Mesenchymal stem cell (in vitro differentiated cells and primary cell): ENCODE results near the gene TMEM179.

Experiments used
- DNase-seq: peaks from one replicate; pipeline ENCODE4 v3.0.0-alpha.2; 2013
- H2AFZ ChIP-seq: one replicate; pipeline ENCODE4 v1.6.1; 2013; ENCODE audit warnings: low read depth, mild to moderate bottlenecking, control low read depth, inconsistent platforms, low read length, moderate library complexity
- H2AK5ac ChIP-seq: 2 replicates; pipeline ENCODE4 v1.6.1; 2013; ENCODE audit warnings: low read length, moderate library complexity, mild to moderate bottlenecking, inconsistent platforms; ENCODE audit not compliant: severe bottlenecking
- H2BK120ac ChIP-seq: one replicate; pipeline ENCODE4 v1.6.1; 2013; ENCODE audit warnings: low read depth, mild to moderate bottlenecking, inconsistent platforms, low read length, moderate library complexity
- H2BK12ac ChIP-seq, 2 experiments: one replicate each; pipeline ENCODE4 v1.6.1; 2013; ENCODE audit warnings: inconsistent platforms in 2 of 2, low read length in 2 of 2, mild to moderate bottlenecking in 2 of 2, moderate library complexity in 2 of 2, control low read depth in 1 of 2
- H2BK15ac ChIP-seq: one replicate; pipeline ENCODE4 v1.6.1; 2013; ENCODE audit warnings: mild to moderate bottlenecking, low read depth, inconsistent platforms; ENCODE audit not compliant: poor library complexity, severe bottlenecking
- H2BK5ac ChIP-seq: 2 replicates; pipeline ENCODE4 v1.6.1; 2013; ENCODE audit warnings: low read depth, mild to moderate bottlenecking, low read length, control low read depth, inconsistent platforms; ENCODE audit not compliant: poor library complexity, severe bottlenecking
- H3K14ac ChIP-seq, 2 experiments: one replicate each; pipeline ENCODE4 v1.6.1; 2013; ENCODE audit warnings: inconsistent platforms in 2 of 2, low read length in 2 of 2, control low read depth in 1 of 2, mild to moderate bottlenecking in 1 of 2, moderate library complexity in 1 of 2
- H3K18ac ChIP-seq, 2 experiments: one replicate each; pipeline ENCODE4 v1.6.1; 2013; ENCODE audit warnings: inconsistent platforms in 2 of 2, low read length in 2 of 2, control low read depth in 1 of 2, low read depth in 1 of 2, mild to moderate bottlenecking in 1 of 2
- H3K23ac ChIP-seq, 2 experiments: one replicate each; pipeline ENCODE4 v1.6.1; 2013; ENCODE audit warnings: inconsistent platforms in 2 of 2, low read length in 2 of 2, mild to moderate bottlenecking in 2 of 2, moderate library complexity in 2 of 2, control low read depth in 1 of 2
- H3K27ac ChIP-seq: 2 replicates; pipeline ENCODE4 v1.5.1; 2013; ENCODE audit warnings: mild to moderate bottlenecking, moderate library complexity, low read length, control low read depth, inconsistent platforms; ENCODE audit not compliant: poor library complexity, severe bottlenecking
- H3K27me3 ChIP-seq, 2 experiments: 2 replicates each; pipeline versions ENCODE4 v1.6.1 to v1.7.0; 2013; ENCODE audit warnings: low read length in 2 of 2, mild to moderate bottlenecking in 2 of 2, moderate library complexity in 2 of 2, control low read depth in 1 of 2, inconsistent platforms in 1 of 2; ENCODE audit not compliant: control insufficient read depth in 1 of 2, insufficient read depth in 1 of 2
- H3K36me3 ChIP-seq, 2 experiments: 2 replicates each; pipeline versions ENCODE4 v1.6.1 to v1.7.0; 2013; ENCODE audit warnings: low read length in 2 of 2, control low read depth in 1 of 2, inconsistent platforms in 1 of 2, low read depth in 1 of 2, mild to moderate bottlenecking in 1 of 2; ENCODE audit not compliant: insufficient read depth in 2 of 2, control insufficient read depth in 1 of 2
- H3K4ac ChIP-seq, 2 experiments: one replicate each; pipeline ENCODE4 v1.6.1; 2013; ENCODE audit warnings: inconsistent platforms in 2 of 2, low read length in 2 of 2, mild to moderate bottlenecking in 2 of 2, moderate library complexity in 2 of 2, control low read depth in 1 of 2, low read depth in 1 of 2
- H3K4me1 ChIP-seq: 2 replicates; pipeline ENCODE4 v1.6.1; 2013; ENCODE audit warnings: low read depth, low read length, control low read depth; ENCODE audit not compliant: control insufficient read depth, insufficient read depth
- H3K4me2 ChIP-seq: 2 replicates; pipeline ENCODE4 v1.6.1; 2013; ENCODE audit warnings: low read length, mild to moderate bottlenecking, inconsistent platforms; ENCODE audit not compliant: poor library complexity, severe bottlenecking
- H3K4me3 ChIP-seq, 2 experiments: 2 replicates each; pipeline versions ENCODE4 v1.5.1 to v1.7.0; 2013; ENCODE audit warnings: low read length in 2 of 2, mild to moderate bottlenecking in 2 of 2, control low read depth in 1 of 2, low read depth in 1 of 2; ENCODE audit not compliant: insufficient read depth in 1 of 2
- H3K79me1 ChIP-seq: replicated peaks from 2 replicates; pipeline ENCODE4 v1.6.1; 2013; ENCODE audit warnings: mild to moderate bottlenecking, control low read depth, low read length, inconsistent platforms; ENCODE audit not compliant: poor library complexity, severe bottlenecking
- H3K9ac ChIP-seq: 2 replicates; pipeline ENCODE4 v1.7.0; 2013; ENCODE audit warnings: mild to moderate bottlenecking, low read length, moderate library complexity
- H3K9me3 ChIP-seq: 2 replicates; pipeline ENCODE4 v1.7.0; 2013; ENCODE audit warnings: mild to moderate bottlenecking, low read length; ENCODE audit not compliant: control insufficient read depth
- H4K8ac ChIP-seq: one replicate; pipeline ENCODE4 v1.6.1; 2013; ENCODE audit warnings: inconsistent platforms, mild to moderate bottlenecking, low read length, moderate library complexity
- H4K91ac ChIP-seq: one replicate; pipeline ENCODE4 v1.6.1; 2013; ENCODE audit warnings: mild to moderate bottlenecking, low read length, inconsistent platforms
- WGBS: methylation state at CpG from one replicate; pipeline ENCODE4 v1.1.7; 2013; ENCODE audit warnings: mixed read lengths; 5-methylcytosine and 5-hydroxymethylcytosine counted together

Gene TMEM179

DNA sequence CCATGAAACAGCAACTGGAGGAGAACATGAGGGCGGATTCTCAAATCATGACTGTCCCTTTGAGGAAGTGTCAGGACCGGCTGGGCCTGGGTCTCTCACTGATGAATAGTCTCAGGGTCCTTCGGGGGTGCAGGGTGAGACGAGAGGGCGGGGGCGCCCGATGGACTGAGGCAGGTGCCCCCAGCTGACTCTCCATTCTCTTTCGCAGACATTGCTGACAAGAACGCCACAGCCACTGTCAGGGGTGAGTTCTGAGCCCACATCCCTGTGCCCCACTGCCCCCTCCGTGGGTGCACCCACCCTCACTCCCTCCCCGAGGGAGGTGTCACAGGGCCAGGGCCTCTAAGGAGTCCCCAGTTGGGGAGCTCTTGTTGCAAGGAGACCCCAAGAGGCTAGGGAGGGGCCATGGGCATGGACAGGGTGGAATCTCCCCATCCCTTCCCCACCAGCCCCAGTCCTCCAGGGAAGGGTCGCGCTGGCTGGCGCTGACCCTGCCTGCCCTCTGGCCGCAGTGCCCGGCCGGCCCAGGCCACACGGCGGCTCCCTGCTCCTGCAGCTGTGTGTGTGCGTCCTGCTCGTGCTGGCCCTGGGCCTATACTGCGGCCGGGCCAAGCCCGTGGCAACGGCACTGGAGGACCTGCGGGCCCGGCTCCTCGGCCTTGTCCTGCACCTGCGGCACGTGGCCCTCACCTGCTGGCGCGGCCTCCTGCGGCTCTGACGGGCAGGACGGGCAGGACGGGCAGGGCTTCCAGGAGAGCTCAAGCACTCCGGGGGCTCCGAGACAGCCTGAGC lies 16.3 kb downstream of the TMEM179 start:
- no peak overlapping the region for H3K18ac ChIP-seq
- no peak overlapping the region for H2BK15ac ChIP-seq
- H4K91ac ChIP-seq: no peak overlapping the region
- WGBS: 93% methylated on average over 36 of the region's 38 CpGs
- H3K9ac ChIP-seq: no peak overlapping the region
- peaks cover 4 to 27% of the 10 kb centered on the region in 2 experiments for H3K27me3 ChIP-seq
- no peaks in the 10 kb centered on the region for H3K36me3 ChIP-seq
- no peak for DNase-seq
- peaks cover 2% of the 10 kb centered on the region for H3K4me1 ChIP-seq
- no peak overlapping the region for H2BK5ac ChIP-seq
- H3K4me2 ChIP-seq: no peak overlapping the region
- no peak overlapping the region for H2BK12ac ChIP-seq
- H3K4ac ChIP-seq: no peak overlapping the region
- no peak overlapping the region for H3K4me3 ChIP-seq
- H3K23ac ChIP-seq: no peak overlapping the region
- no peak overlapping the region for H4K8ac ChIP-seq
- H2BK120ac ChIP-seq: no peak overlapping the region
- no peak overlapping the region for H2AK5ac ChIP-seq
- no peak overlapping the region for H3K14ac ChIP-seq
- H2AFZ ChIP-seq: no peak overlapping the region
- H3K27ac ChIP-seq: no peak overlapping the region
- H3K9me3 ChIP-seq: no peaks in the 10 kb centered on the region
- no peaks in the 10 kb centered on the region for H3K79me1 ChIP-seq

DNA sequence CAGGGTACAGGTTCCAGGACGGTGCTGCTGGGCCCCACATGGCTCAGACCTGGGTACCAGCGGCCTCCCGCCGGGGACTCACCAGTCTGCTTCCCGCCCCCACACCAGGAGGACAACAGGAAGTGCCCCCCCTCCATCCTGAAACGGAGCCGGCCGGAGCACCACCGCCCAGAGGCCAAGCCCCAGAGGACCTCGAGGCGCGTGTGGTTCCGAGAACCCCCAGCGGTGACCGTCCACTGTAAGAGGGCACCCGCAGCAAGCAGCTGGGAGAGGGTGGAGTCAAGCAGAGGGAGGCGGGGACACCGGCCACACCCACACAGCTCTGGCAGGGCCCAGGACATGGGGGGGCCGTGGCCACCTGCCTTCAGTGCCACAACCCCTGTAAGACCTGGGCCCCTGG lies 16.9 kb downstream of the TMEM179 start:
- Histone ChIP-seq H3K4me3 (no peak overlapping the region), H4K91ac (no peak overlapping the region), H3K4me2 (no peak overlapping the region), H2BK15ac (no peak overlapping the region), H4K8ac (no peak overlapping the region), H3K9ac (no peak overlapping the region), H2BK5ac (no peak overlapping the region), H3K4me1 (peaks cover 2% of the 10 kb centered on the region), H3K4ac (no peak overlapping the region), H3K36me3 (no peaks in the 10 kb centered on the region), H3K18ac (no peak overlapping the region), H3K27ac (no peak overlapping the region), H3K79me1 (no peaks in the 10 kb centered on the region), H2BK120ac (no peak overlapping the region), H3K27me3 (peaks cover 4 to 33% of the 10 kb centered on the region in 2 experiments), H3K23ac (no peak overlapping the region), H2AFZ (no peak overlapping the region), H3K14ac (no peak overlapping the region), H2BK12ac (no peak overlapping the region), H2AK5ac (no peak overlapping the region), H3K9me3 (no peaks in the 10 kb centered on the region)
- WGBS: 60% methylated on average over 19 of the region's 19 CpGs
- DNase-seq: no peak

- Histone ChIP-seq H2BK12ac (no peak overlapping the region), H2AK5ac (no peak overlapping the region), H2AFZ (no peak overlapping the region), H3K36me3 (no peaks in the 10 kb centered on the region), H2BK5ac (no peak overlapping the region), H3K9ac (no peak overlapping the region), H3K23ac (no peak overlapping the region), H2BK120ac (no peak overlapping the region), H3K4me3 (no peak overlapping the region), H2BK15ac (no peak overlapping the region), H4K8ac (no peak overlapping the region), H3K79me1 (no peaks in the 10 kb centered on the region), H3K9me3 (no peaks in the 10 kb centered on the region), H3K14ac (no peak overlapping the region), H3K4me2 (no peak overlapping the region), H3K4ac (no peak overlapping the region), H3K27ac (no peak overlapping the region), H3K27me3 (peaks cover 4 to 39% of the 10 kb centered on the region in 2 experiments), H3K18ac (no peak overlapping the region), H4K91ac (no peak overlapping the region), H3K4me1 (peaks cover 2% of the 10 kb centered on the region)
- no peak for DNase-seq
- WGBS: 78% methylated on average over 19 of the region's 19 CpGs
These were observed 17.5 kb downstream of the TMEM179 start for GRCh38 chr14:104586832-104587620.

- Histone ChIP-seq H2BK15ac (no peak overlapping the region), H3K4me2 (no peak overlapping the region), H3K27me3 (peaks cover 4 to 48% of the 10 kb centered on the region in 2 experiments), H2AFZ (no peak overlapping the region), H3K36me3 (no peaks in the 10 kb centered on the region), H3K79me1 (no peaks in the 10 kb centered on the region), H3K4ac (no peak overlapping the region), H3K4me1 (peaks cover 2% of the 10 kb centered on the region), H2BK12ac (no peak overlapping the region), H3K27ac (no peak overlapping the region), H3K14ac (no peak overlapping the region), H2BK120ac (no peak overlapping the region), H2AK5ac (no peak overlapping the region), H3K9me3 (no peaks in the 10 kb centered on the region), H3K23ac (no peak overlapping the region), H3K4me3 (no peak overlapping the region), H4K8ac (no peak overlapping the region), H2BK5ac (no peak overlapping the region), H4K91ac (no peak overlapping the region), H3K18ac (no peak overlapping the region), H3K9ac (no peak overlapping the region)
- 61% methylated on average over 24 of the region's 24 CpGs for WGBS
- peak; percentile 19 for DNase-seq
These were observed 18.4 kb downstream of the TMEM179 start for GRCh38 chr14:104585966-104586697.
